B cell (primary cell): ENCODE data around the gene TIAM1.

Source experiments
- CTCF ChIP-seq: fragments of 200-600 bp; IDR thresholded peaks from one replicate; pipeline ENCODE4 v1.8.0; 2022; ENCODE audit warnings: antibody characterized with exemption, mild to moderate bottlenecking
- EZH2 ChIP-seq: IDR thresholded peaks from 2 replicates; pipeline ENCODE4 v1.6.1; 2012; ENCODE audit warnings: borderline replicate concordance, low read depth, mild to moderate bottlenecking, moderate library complexity, low read length; ENCODE audit not compliant: insufficient read depth, poor library complexity, severe bottlenecking

- TF ChIP-seq CTCF (no peak), EZH2 (no peak)
Observed at GRCh38 chr21:31204801-31205200, 139.3 kb downstream of the TIAM1 start.
